Testis (tissue), 2 donors: ENCODE data around the gene FCN3.

Experiments
- CTCF ChIP-seq, 3 experiments: fragments of 450-650 bp in 2 of 3; fragments of 200-600 bp in 1 of 3; sonication (generic) in 1 of 3; IDR thresholded peaks; one replicate each; pipeline ENCODE4 v1.5.1; 2016 to 2019; ENCODE audit warnings: antibody characterized with exemption in 3 of 3, mild to moderate bottlenecking in 2 of 3, moderate library complexity in 1 of 3
- POLR2A ChIP-seq: fragments of 450-650 bp; IDR thresholded peaks from one replicate; pipeline ENCODE4 v1.6.1; 2017; ENCODE audit warnings: antibody characterized with exemption, mild to moderate bottlenecking, moderate library complexity

- TF ChIP-seq CTCF (IDR thresholded peaks at IDR 0.05) (no peak), POLR2A (no peak)
Observed at GRCh38 chr1:27358928-27359313, 15.7 kb downstream of the FCN3 start.
